ENCODE results near the gene EYA2.

- TF ChIP-seq CTCF (conservative IDR thresholded peaks at IDR 0.05; ENCODE audit: low read depth, low read length) = no peak
- TF ChIP-seq EZH2 (IDR thresholded peaks at IDR 0.05; ENCODE audit: borderline replicate concordance, low read depth, low read length, poor library complexity, severe bottlenecking) = no peak
These were observed 297.3 kb downstream of the EYA2 start for GRCh38 chr20:47191956-47192355.

Measured in A673 (cell line).